ENCODE data around the gene GAPVD1.
"Not testable (repeated sequence)": the region's sequence is repeated elsewhere in the genome, so short reads cannot be mapped to it uniquely, and the experiment has no call there.

Gene GAPVD1

GRCh38 chr9:125255781-125256391 lies 5.7 kb upstream of the GAPVD1 start:
- no peak for DNase-seq (ENCODE audit: low read depth in 2 of 2)

GRCh38 chr9:125258160-125258785 lies 3.4 kb upstream of the GAPVD1 start:
- DNase-seq (ENCODE audit: low read depth in 2 of 2) = no peak

GRCh38 chr9:125258832-125259534 lies 2.6 kb upstream of the GAPVD1 start:
- no peak for DNase-seq (ENCODE audit: low read depth in 2 of 2)

GRCh38 chr9:125260561-125260960 lies 1.1 kb upstream of the GAPVD1 start:
- no peak for DNase-seq (ENCODE audit: low read depth in 2 of 2)

- DNase-seq (ENCODE audit: low read depth in 2 of 2) = no peak
Measured at GRCh38 chr9:125262294-125262991, 817 bp downstream of the GAPVD1 start.

- not testable (repeated sequence) for DNase-seq (ENCODE audit: low read depth in 2 of 2)
Measured at GRCh38 chr9:125264068-125264467, 2.4 kb downstream of the GAPVD1 start.

GRCh38 chr9:125268394-125269013 lies 6.9 kb downstream of the GAPVD1 start:
- no peak for DNase-seq (ENCODE audit: low read depth in 2 of 2)

- no peak for DNase-seq (ENCODE audit: low read depth in 2 of 2)
Measured at GRCh38 chr9:125269014-125269397, 7.4 kb downstream of the GAPVD1 start.

- DNase-seq (ENCODE audit: low read depth in 2 of 2) = no peak
Measured at GRCh38 chr9:125271081-125271480, 9.5 kb downstream of the GAPVD1 start.

- no peak for DNase-seq (ENCODE audit: low read depth in 2 of 2)
Measured at GRCh38 chr9:125272697-125273096, 11.1 kb downstream of the GAPVD1 start.

- DNase-seq (ENCODE audit: low read depth in 2 of 2) = no peak
Measured at GRCh38 chr9:125276771-125277170, 15.1 kb downstream of the GAPVD1 start.

- DNase-seq (ENCODE audit: low read depth in 2 of 2) = no peak
Measured at GRCh38 chr9:125277411-125277810, 15.8 kb downstream of the GAPVD1 start.

GRCh38 chr9:125280945-125281344 lies 19.3 kb downstream of the GAPVD1 start:
- DNase-seq (ENCODE audit: low read depth in 2 of 2) = no peak

GRCh38 chr9:125284855-125285254 lies 23.2 kb downstream of the GAPVD1 start:
- no peak for DNase-seq (ENCODE audit: low read depth in 2 of 2)

GRCh38 chr9:125286935-125287433 lies 25.4 kb downstream of the GAPVD1 start:
- not testable (repeated sequence) for DNase-seq (ENCODE audit: low read depth in 2 of 2)

GRCh38 chr9:125293134-125293533 lies 31.5 kb downstream of the GAPVD1 start:
- no peak for DNase-seq (ENCODE audit: low read depth in 2 of 2)

GRCh38 chr9:125295657-125296056 lies 34.0 kb downstream of the GAPVD1 start:
- DNase-seq (ENCODE audit: low read depth in 2 of 2) = no peak

GRCh38 chr9:125296843-125297372 lies 35.3 kb downstream of the GAPVD1 start:
- no peak for DNase-seq (ENCODE audit: low read depth in 2 of 2)

GRCh38 chr9:125297917-125298316 lies 36.3 kb downstream of the GAPVD1 start:
- DNase-seq (ENCODE audit: low read depth in 2 of 2) = no peak

- no peak for DNase-seq (ENCODE audit: low read depth in 2 of 2)
Measured at GRCh38 chr9:125302241-125302640, 40.6 kb downstream of the GAPVD1 start.

- no peak for DNase-seq (ENCODE audit: low read depth in 2 of 2)
Measured at GRCh38 chr9:125304273-125304672, 42.6 kb downstream of the GAPVD1 start.

GRCh38 chr9:125312411-125312810 lies 50.8 kb downstream of the GAPVD1 start:
- DNase-seq (ENCODE audit: low read depth in 2 of 2) = no peak

All from stimulated activated CD8-positive, alpha-beta memory T cell treated with anti-CD3 and anti-CD28 coated beads, Interleukin-2, amount 100 ng/mL, for 1 hour (primary cell).